ENCODE results near the gene CLDN22. TPM values are rescaled to one million over a fixed set of nuclear protein-coding genes. Genes with fewer than 3 reads are reported as not detected.
A peak's percentile ranks its signal among the peaks of the same experiment; 100 is the strongest.

CLDN22 gene
- total RNA-seq, 1 donor from 2014 or later, result not detected

- DNase-seq (ENCODE audit: low read depth in 2 of 2), result no peak
These were observed 3.2 kb upstream of the CLDN22 start for GRCh38 chr4:183323295-183323694.

- no peak for DNase-seq (ENCODE audit: low read depth in 2 of 2)
These were observed 2.2 kb upstream of the CLDN22 start, which contains the start of gene CLDN24 for GRCh38 chr4:183322326-183322725. Gene CLDN24, minus strand, starts transcription at chr4:183322426. Its CDS starts 0 bp downstream, at chr4:183322426.

- DNase-seq (ENCODE audit: low read depth in 2 of 2), result no peak
These were observed 1.4 kb upstream of the CLDN22 start for GRCh38 chr4:183321516-183321915.

GRCh38 chr4:183321079-183321478 is 1.0 kb upstream of the CLDN22 start:
- DNase-seq (ENCODE audit: low read depth in 2 of 2), result no peak

GRCh38 chr4:183318656-183319055 is 1.4 kb downstream of the CLDN22 start:
- DNase-seq (ENCODE audit: low read depth in 2 of 2), result no peak

- DNase-seq (ENCODE audit: low read depth in 2 of 2), result no peak
These were observed 5.3 kb downstream of the CLDN22 start for GRCh38 chr4:183314806-183315205.

GRCh38 chr4:183314336-183314735 is 5.7 kb downstream of the CLDN22 start:
- no peak for DNase-seq (ENCODE audit: low read depth in 2 of 2)

GRCh38 chr4:183312841-183313240 is 7.2 kb downstream of the CLDN22 start:
- no peak for DNase-seq (ENCODE audit: low read depth in 2 of 2)

- DNase-seq (ENCODE audit: low read depth in 2 of 2), result no peak
These were observed 13.3 kb downstream of the CLDN22 start for GRCh38 chr4:183306811-183307210.

GRCh38 chr4:183304538-183304937 is 15.5 kb downstream of the CLDN22 start:
- DNase-seq (ENCODE audit: low read depth in 2 of 2), result no peak

- no peak for DNase-seq (ENCODE audit: low read depth in 2 of 2)
These were observed 16.0 kb downstream of the CLDN22 start for GRCh38 chr4:183304067-183304466.

GRCh38 chr4:183303301-183303700 is 16.8 kb downstream of the CLDN22 start:
- no peak for DNase-seq (ENCODE audit: low read depth in 2 of 2)

- peak; percentile 30 to 56 for DNase-seq (ENCODE audit: low read depth in 2 of 2)
These were observed 19.4 kb downstream of the CLDN22 start for GRCh38 chr4:183300655-183301054.

- peak; percentile 51 to 53 for DNase-seq (ENCODE audit: low read depth in 2 of 2)
These were observed 20.0 kb downstream of the CLDN22 start for GRCh38 chr4:183300070-183300469.

- DNase-seq (ENCODE audit: low read depth in 2 of 2), result peak in 1 of 2 donors; percentile 80
These were observed 20.6 kb downstream of the CLDN22 start for GRCh38 chr4:183299464-183299863.

GRCh38 chr4:183297675-183298074 is 22.4 kb downstream of the CLDN22 start:
- no peak for DNase-seq (ENCODE audit: low read depth in 2 of 2)

- no peak for DNase-seq (ENCODE audit: low read depth in 2 of 2)
These were observed 24.4 kb downstream of the CLDN22 start for GRCh38 chr4:183295711-183296110.

GRCh38 chr4:183291070-183291469 is 29.0 kb downstream of the CLDN22 start:
- DNase-seq (ENCODE audit: low read depth in 2 of 2), result no peak

- DNase-seq (ENCODE audit: low read depth in 2 of 2), result no peak
These were observed 30.4 kb downstream of the CLDN22 start for GRCh38 chr4:183289688-183290087.

GRCh38 chr4:183288955-183289354 is 31.1 kb downstream of the CLDN22 start:
- DNase-seq (ENCODE audit: low read depth in 2 of 2), result peak in 1 of 2 donors; percentile 11

- DNase-seq (ENCODE audit: low read depth in 2 of 2), result no peak
These were observed 32.4 kb downstream of the CLDN22 start for GRCh38 chr4:183287677-183288076.

GRCh38 chr4:183287309-183287659 is 32.8 kb downstream of the CLDN22 start:
- no peak for DNase-seq (ENCODE audit: low read depth in 2 of 2)

- no peak for DNase-seq (ENCODE audit: low read depth in 2 of 2)
These were observed 33.3 kb downstream of the CLDN22 start for GRCh38 chr4:183286590-183287308.

- no peak for DNase-seq (ENCODE audit: low read depth in 2 of 2)
These were observed 34.2 kb downstream of the CLDN22 start for GRCh38 chr4:183285886-183286285.

Measured in lung microvascular endothelial cell (primary cell).